ENCODE results near the gene RAI1.

Gene RAI1

GRCh38 chr17:17841601-17842025 lies 160.4 kb downstream of the RAI1 start:
- Histone ChIP-seq H3K14ac (ENCODE audit: low read length) (no peak overlapping the region), H2AFZ (ENCODE audit: low read length) (peak overlapping the region; percentile 5), H4K8ac (ENCODE audit: low read depth, low read length) (no peak overlapping the region), H4K91ac (ENCODE audit: low read depth, low read length, poor library complexity) (peak overlapping the region; percentile 99), H3K79me1 (ENCODE audit: low read depth, low read length) (no peaks in the 10 kb centered on the region), H3K9ac (ENCODE audit: low read depth, low read length, poor library complexity) (no peak overlapping the region), H3K4me1 (ENCODE audit: control insufficient read depth in 2 of 2, insufficient read depth in 1 of 2, low read depth in 1 of 2, low read length in 2 of 2) (peaks cover 25 to 35% of the 10 kb centered on the region in 2 donors), H3K4me3 (ENCODE audit: low read length in 2 of 2) (no peak overlapping the region), H3K23ac (ENCODE audit: low read depth, low read length, poor library complexity) (no peak overlapping the region), H3K27me3 (ENCODE audit: control insufficient read depth in 3 of 3, insufficient read depth in 3 of 3, low read depth in 1 of 3, low read length in 3 of 3) (peaks cover 0 to 3% (median 0%) of the 10 kb centered on the region in 3 experiments), H3K36me3 (replicated peaks in 1 of 2; ENCODE audit: control insufficient read depth in 2 of 2, insufficient read depth in 2 of 2, low read length in 2 of 2) (no peaks in the 10 kb centered on the region), H2BK15ac (ENCODE audit: low read length) (peak overlapping the region; percentile 28), H3K9me3 (replicated peaks in 1 of 2; ENCODE audit: control insufficient read depth in 2 of 2, insufficient read depth in 1 of 2, low read depth in 1 of 2, low read length in 2 of 2) (no peaks in the 10 kb centered on the region), H3K4me2 (ENCODE audit: insufficient read depth, low read length, poor library complexity, severe bottlenecking) (no peak overlapping the region), H2BK12ac (ENCODE audit: low read length) (peak overlapping the region; percentile 2), H3K18ac (ENCODE audit: low read length) (peak overlapping the region; percentile 91), H2BK120ac (ENCODE audit: low read depth, low read length) (peak overlapping the region; percentile 13), H3K27ac (replicated peaks; ENCODE audit: low read length) (no peak overlapping the region), H3K4ac (ENCODE audit: low read length) (peak overlapping the region; percentile 1), H2AK5ac (ENCODE audit: low read depth, low read length) (peak overlapping the region; percentile 98), H2BK5ac (ENCODE audit: low read length) (peak overlapping the region; percentile 84)
- DNase-seq (ENCODE audit: low spot score), result no peak
- WGBS, 2 donors (ENCODE audit: extremely low coverage in 2 of 2, insufficient read length in 2 of 2, insufficient replicate concordance in 1 of 2), result no CpG with 5 or more reads among the region's 1 CpG

DNA sequence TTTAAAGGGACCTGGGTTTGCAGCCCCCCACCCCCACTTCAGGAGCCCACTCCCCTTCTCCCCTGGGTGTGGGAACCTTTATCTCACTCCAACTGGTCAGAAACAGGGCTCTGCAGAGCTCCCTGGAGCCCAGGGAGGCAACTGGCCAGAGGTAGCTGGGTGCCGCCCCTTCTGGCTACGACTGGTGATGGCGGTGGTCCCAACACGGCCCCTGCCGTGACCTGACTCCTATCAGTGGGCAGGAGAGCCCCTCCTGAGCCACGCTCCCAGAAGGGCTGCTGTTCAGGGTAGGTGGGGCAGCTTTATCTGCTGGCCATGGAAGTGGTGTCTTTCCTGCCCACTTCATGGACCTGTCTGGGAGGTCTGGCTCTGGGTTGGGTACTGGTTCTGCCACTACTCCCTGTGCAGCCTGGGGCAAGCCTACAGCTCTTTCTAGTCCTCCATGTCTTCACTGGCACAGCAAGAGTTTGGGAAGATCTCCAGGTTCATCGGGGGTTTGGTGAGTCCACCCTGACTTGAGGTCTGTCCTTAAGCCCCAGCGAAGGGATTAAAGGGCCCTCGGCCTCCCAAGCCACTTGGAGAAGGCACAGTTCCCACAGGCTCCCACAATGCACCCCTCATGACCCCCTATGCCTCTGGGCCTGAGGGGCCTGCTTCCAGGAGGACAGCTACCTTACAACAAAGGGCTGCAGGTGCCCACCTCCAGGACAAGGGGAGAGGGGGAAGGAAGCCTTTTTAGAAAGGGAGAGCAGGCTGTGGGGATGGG lies 161.0 kb downstream of the RAI1 start:
- Histone ChIP-seq H3K14ac (ENCODE audit: low read length) (no peak overlapping the region), H2BK12ac (ENCODE audit: low read length) (peak overlapping the region; percentile 97), H3K9me3 (replicated peaks in 1 of 2; ENCODE audit: control insufficient read depth in 2 of 2, insufficient read depth in 1 of 2, low read depth in 1 of 2, low read length in 2 of 2) (no peaks in the 10 kb centered on the region), H4K91ac (ENCODE audit: low read depth, low read length, poor library complexity) (peak overlapping the region; percentile 99), H2AFZ (ENCODE audit: low read length) (no peak overlapping the region), H3K4me1 (ENCODE audit: control insufficient read depth in 2 of 2, insufficient read depth in 1 of 2, low read depth in 1 of 2, low read length in 2 of 2) (peaks cover 23 to 34% of the 10 kb centered on the region in 2 donors), H2BK15ac (ENCODE audit: low read length) (peak overlapping the region; percentile 18), H3K79me1 (ENCODE audit: low read depth, low read length) (no peaks in the 10 kb centered on the region), H3K9ac (ENCODE audit: low read depth, low read length, poor library complexity) (no peak overlapping the region), H3K4me3 (ENCODE audit: low read length in 2 of 2) (no peak overlapping the region), H3K4ac (ENCODE audit: low read length) (peak overlapping the region; percentile 28), H3K27me3 (ENCODE audit: control insufficient read depth in 3 of 3, insufficient read depth in 3 of 3, low read depth in 1 of 3, low read length in 3 of 3) (peaks cover 0 to 3% (median 0%) of the 10 kb centered on the region in 3 experiments), H2AK5ac (ENCODE audit: low read depth, low read length) (peak overlapping the region; percentile 98), H2BK5ac (ENCODE audit: low read length) (peak overlapping the region; percentile 84), H4K8ac (ENCODE audit: low read depth, low read length) (no peak overlapping the region), H3K27ac (replicated peaks; ENCODE audit: low read length) (no peak overlapping the region), H2BK120ac (ENCODE audit: low read depth, low read length) (peak overlapping the region; percentile 13), H3K18ac (ENCODE audit: low read length) (peak overlapping the region; percentile 91), H3K4me2 (ENCODE audit: insufficient read depth, low read length, poor library complexity, severe bottlenecking) (no peak overlapping the region), H3K36me3 (replicated peaks in 1 of 2; ENCODE audit: control insufficient read depth in 2 of 2, insufficient read depth in 2 of 2, low read length in 2 of 2) (no peaks in the 10 kb centered on the region), H3K23ac (ENCODE audit: low read depth, low read length, poor library complexity) (no peak overlapping the region)
- DNase-seq (ENCODE audit: low spot score), result no peak
- WGBS, 2 donors (ENCODE audit: extremely low coverage in 2 of 2, insufficient read length in 2 of 2, insufficient replicate concordance in 1 of 2), result no CpG with 5 or more reads among the region's 9 CpGs

DNA sequence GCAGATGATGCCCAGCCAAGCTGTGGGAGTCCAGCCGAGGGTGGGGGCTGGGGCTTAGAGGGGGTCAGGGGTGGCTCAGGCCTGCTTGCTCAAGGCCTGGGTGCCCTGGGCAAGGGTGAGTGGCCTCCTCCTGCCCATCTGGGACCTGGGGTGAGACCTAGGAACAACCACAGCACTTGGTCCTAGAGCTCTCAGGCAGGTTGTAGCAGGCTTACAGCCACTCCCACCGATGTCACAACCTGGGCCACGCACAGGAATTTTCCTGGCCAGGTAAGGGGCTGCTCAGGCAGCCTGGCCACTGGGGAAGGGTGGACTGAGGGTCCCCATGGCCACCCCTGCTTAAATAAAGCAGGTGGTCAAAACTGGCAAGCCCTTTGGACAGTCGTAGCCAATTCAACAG lies 161.8 kb downstream of the RAI1 start:
- no peaks in the 10 kb centered on the region for H3K36me3 ChIP-seq (replicated peaks in 1 of 2; ENCODE audit: control insufficient read depth in 2 of 2, insufficient read depth in 2 of 2, low read length in 2 of 2)
- no peaks in the 10 kb centered on the region for H3K79me1 ChIP-seq (ENCODE audit: low read depth, low read length)
- no peak overlapping the region for H3K4me3 ChIP-seq (ENCODE audit: low read length in 2 of 2)
- H2AK5ac ChIP-seq (ENCODE audit: low read depth, low read length), result peak overlapping the region; percentile 88
- peaks cover 16 to 32% of the 10 kb centered on the region in 2 donors for H3K4me1 ChIP-seq (ENCODE audit: control insufficient read depth in 2 of 2, insufficient read depth in 1 of 2, low read depth in 1 of 2, low read length in 2 of 2)
- no peak overlapping the region for H3K23ac ChIP-seq (ENCODE audit: low read depth, low read length, poor library complexity)
- H4K91ac ChIP-seq (ENCODE audit: low read depth, low read length, poor library complexity), result no peak overlapping the region
- no peak for DNase-seq (ENCODE audit: low spot score)
- H3K14ac ChIP-seq (ENCODE audit: low read length), result no peak overlapping the region
- peak overlapping the region; percentile 69 for H3K18ac ChIP-seq (ENCODE audit: low read length)
- whole genome bisulfite sequencing, 2 donors (ENCODE audit: extremely low coverage in 2 of 2, insufficient read length in 2 of 2, insufficient replicate concordance in 1 of 2), result no CpG with 5 or more reads among the region's 4 CpGs
- peaks cover 0 to 3% (median 0%) of the 10 kb centered on the region in 3 experiments for H3K27me3 ChIP-seq (ENCODE audit: control insufficient read depth in 3 of 3, insufficient read depth in 3 of 3, low read depth in 1 of 3, low read length in 3 of 3)
- H2BK12ac ChIP-seq (ENCODE audit: low read length), result no peak overlapping the region
- H2AFZ ChIP-seq (ENCODE audit: low read length), result no peak overlapping the region
- H3K27ac ChIP-seq (replicated peaks; ENCODE audit: low read length), result no peak overlapping the region
- no peak overlapping the region for H3K9ac ChIP-seq (ENCODE audit: low read depth, low read length, poor library complexity)
- H2BK5ac ChIP-seq (ENCODE audit: low read length), result no peak overlapping the region
- no peak overlapping the region for H2BK15ac ChIP-seq (ENCODE audit: low read length)
- H3K4me2 ChIP-seq (ENCODE audit: insufficient read depth, low read length, poor library complexity, severe bottlenecking), result no peak overlapping the region
- H3K4ac ChIP-seq (ENCODE audit: low read length), result no peak overlapping the region
- no peaks in the 10 kb centered on the region for H3K9me3 ChIP-seq (replicated peaks in 1 of 2; ENCODE audit: control insufficient read depth in 2 of 2, insufficient read depth in 1 of 2, low read depth in 1 of 2, low read length in 2 of 2)
- H2BK120ac ChIP-seq (ENCODE audit: low read depth, low read length), result peak overlapping the region; percentile 76
- H4K8ac ChIP-seq (ENCODE audit: low read depth, low read length), result no peak overlapping the region

GRCh38 chr17:17844079-17844478 lies 162.8 kb downstream of the RAI1 start:
- Histone ChIP-seq H3K4ac (ENCODE audit: low read length) (no peak overlapping the region), H3K4me1 (ENCODE audit: control insufficient read depth in 2 of 2, insufficient read depth in 1 of 2, low read depth in 1 of 2, low read length in 2 of 2) (peaks cover 19 to 31% of the 10 kb centered on the region in 2 donors), H2BK15ac (ENCODE audit: low read length) (peak overlapping the region; percentile 30), H3K9ac (ENCODE audit: low read depth, low read length, poor library complexity) (no peak overlapping the region), H4K8ac (ENCODE audit: low read depth, low read length) (no peak overlapping the region), H3K4me3 (ENCODE audit: low read length in 2 of 2) (no peak overlapping the region), H3K79me1 (ENCODE audit: low read depth, low read length) (no peaks in the 10 kb centered on the region), H2AK5ac (ENCODE audit: low read depth, low read length) (peak overlapping the region; percentile 88), H3K9me3 (replicated peaks in 1 of 2; ENCODE audit: control insufficient read depth in 2 of 2, insufficient read depth in 1 of 2, low read depth in 1 of 2, low read length in 2 of 2) (no peaks in the 10 kb centered on the region), H3K23ac (ENCODE audit: low read depth, low read length, poor library complexity) (no peak overlapping the region), H2AFZ (ENCODE audit: low read length) (no peak overlapping the region), H2BK5ac (ENCODE audit: low read length) (peak overlapping the region; percentile 54), H3K27me3 (ENCODE audit: control insufficient read depth in 3 of 3, insufficient read depth in 3 of 3, low read depth in 1 of 3, low read length in 3 of 3) (peaks cover 0 to 3% (median 0%) of the 10 kb centered on the region in 3 experiments), H3K14ac (ENCODE audit: low read length) (peak overlapping the region; percentile 65), H4K91ac (ENCODE audit: low read depth, low read length, poor library complexity) (no peak overlapping the region), H2BK12ac (ENCODE audit: low read length) (no peak overlapping the region), H2BK120ac (ENCODE audit: low read depth, low read length) (no peak overlapping the region), H3K18ac (ENCODE audit: low read length) (peak overlapping the region; percentile 55), H3K4me2 (ENCODE audit: insufficient read depth, low read length, poor library complexity, severe bottlenecking) (no peak overlapping the region), H3K36me3 (replicated peaks in 1 of 2; ENCODE audit: control insufficient read depth in 2 of 2, insufficient read depth in 2 of 2, low read length in 2 of 2) (no peaks in the 10 kb centered on the region), H3K27ac (replicated peaks; ENCODE audit: low read length) (no peak overlapping the region)
- no peak for DNase-seq (ENCODE audit: low spot score)
- WGBS, 2 donors (ENCODE audit: extremely low coverage in 2 of 2, insufficient read length in 2 of 2, insufficient replicate concordance in 1 of 2), result no CpG with 5 or more reads among the region's 7 CpGs

Data from neuronal stem cell (in vitro differentiated cells).